NOMO-1 treated with dmso at 0.1 percent for 144 hours (cell line): ENCODE results near the gene ZG16.
"Not testable (repeated sequence)": the region's sequence is repeated elsewhere in the genome, so short reads cannot be mapped to it uniquely, and the experiment has no call there.

ENCODE experiments used
- DNase-seq: peaks from one replicate; lab custom pipeline; 2025; ENCODE audit not compliant: unreplicated experiment; lab: John Stamatoyannopoulos, UW

The ZG16 gene, protein sequence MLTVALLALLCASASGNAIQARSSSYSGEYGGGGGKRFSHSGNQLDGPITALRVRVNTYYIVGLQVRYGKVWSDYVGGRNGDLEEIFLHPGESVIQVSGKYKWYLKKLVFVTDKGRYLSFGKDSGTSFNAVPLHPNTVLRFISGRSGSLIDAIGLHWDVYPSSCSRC

DNA sequence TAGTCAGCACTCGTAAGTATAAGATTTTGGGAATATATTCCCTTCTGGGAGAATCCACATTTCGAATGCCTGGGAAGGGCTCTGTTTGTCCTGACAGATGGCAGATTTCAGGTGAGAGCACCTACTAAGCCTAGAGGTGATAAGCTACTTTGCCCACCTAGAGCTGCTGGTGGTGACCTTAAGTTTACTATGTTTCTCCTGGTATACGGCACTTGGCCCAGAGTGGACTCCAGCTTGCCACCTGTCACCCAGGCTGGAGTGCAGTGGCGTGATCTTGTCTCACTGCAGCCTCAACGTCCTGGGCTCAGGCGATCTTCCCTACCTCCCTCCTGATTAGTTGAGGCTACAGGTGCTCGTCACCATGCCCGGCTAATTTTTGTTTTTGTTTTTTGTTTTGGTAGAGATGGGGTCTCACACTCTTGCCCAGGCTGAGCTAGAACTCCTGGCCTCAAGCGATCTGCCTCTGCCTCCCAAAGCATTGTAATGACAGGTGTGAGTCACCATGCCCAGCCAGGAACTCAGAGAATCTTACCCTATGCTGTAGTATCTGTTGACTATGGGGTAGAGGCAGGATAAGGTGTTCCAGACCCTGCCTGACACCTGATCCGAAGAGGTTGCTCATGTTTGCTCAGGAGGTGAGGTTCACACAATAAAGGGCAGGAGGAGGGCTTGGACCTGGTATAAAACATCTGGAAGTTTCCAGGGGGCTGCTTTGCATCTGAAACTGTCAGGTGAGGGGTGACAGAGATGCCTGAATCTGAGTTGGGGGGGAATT is at the start of gene ZG16:
ZG16 (plus strand) TSS at position 681 of the 775 bp plus-strand sequence. CDS start 1,011 bp downstream, outside the sequence.
- no peak for DNase-seq

DNA sequence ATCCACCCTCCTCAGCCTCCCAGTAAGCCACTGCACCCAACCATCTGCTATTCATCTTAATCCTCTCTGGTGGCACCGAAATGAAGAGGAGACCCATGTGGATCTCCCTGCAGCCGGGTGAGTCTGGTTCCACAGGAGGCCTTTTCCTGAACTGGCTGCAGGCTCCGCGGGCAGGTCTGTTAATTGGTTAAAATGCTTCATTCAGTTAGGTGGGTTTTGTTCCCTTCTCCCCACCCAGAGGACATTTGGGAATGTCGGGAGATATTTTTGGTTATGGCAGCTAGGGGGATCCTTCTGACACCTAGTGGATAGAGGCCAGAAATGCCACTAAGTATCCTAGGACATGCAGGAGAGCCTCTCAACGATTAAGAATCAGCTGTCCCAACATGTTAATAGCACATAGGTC is 48.9 kb upstream of the ZG16 start:
- DNase-seq = no peak

DNA sequence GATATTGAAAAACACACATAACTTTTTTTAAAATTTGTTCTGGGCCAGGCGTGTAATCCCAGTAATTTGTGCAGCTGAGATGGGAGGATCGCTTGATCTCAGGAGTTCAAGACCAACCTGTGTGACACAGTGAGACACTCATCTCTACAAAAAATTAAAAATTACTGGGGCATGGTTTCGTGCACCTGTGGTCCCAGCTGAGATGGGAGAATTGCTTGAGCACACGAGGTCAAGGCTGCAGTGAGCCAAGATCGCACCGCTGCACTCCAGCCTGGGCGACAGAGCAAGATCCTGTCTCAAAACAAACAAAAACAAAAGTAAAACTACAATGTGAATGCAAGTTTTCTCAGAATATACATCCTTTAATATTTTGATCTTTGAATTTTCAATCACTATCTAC is 47.4 kb upstream of the ZG16 start:
- DNase-seq = no peak

DNA sequence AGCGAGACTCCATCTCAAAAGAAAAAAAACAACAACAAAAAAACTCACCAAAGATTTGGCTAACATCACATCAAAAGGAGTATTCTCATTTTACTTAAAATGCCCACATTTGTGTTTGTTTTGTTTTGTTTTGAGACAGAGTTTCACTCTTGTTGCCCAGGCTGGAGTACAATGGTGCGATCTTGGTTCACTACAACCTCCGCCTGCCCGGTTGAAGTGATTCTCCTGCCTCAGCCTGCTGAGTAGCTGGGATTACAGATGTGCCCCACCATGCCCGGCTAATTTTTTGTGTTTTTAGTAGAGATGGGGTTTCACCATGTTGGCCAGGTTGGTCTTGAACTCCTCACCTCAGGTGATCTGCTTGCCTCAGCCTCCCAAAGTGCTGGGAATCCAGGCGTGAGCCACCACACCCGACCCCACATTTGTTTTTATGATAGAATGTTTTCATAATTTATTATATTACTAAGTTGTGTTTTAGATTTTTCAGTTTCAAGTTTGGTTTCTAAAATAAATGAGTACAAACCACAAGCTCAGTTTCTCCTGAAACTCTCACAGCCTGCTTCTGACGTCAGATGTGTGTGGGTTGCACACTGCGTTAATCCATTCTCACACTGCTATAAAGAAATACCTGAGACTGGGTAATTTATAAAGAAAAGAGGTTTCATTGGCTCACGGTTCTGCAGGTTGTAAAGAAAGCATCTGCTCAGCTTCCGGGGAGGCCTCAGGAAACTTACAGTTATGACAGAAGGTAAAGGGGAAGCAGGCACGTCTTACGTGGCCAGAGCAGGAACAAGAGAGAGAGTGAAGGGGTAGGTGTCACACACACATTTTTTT is 46.1 kb upstream of the ZG16 start:
- DNase-seq = not testable (repeated sequence)

DNA sequence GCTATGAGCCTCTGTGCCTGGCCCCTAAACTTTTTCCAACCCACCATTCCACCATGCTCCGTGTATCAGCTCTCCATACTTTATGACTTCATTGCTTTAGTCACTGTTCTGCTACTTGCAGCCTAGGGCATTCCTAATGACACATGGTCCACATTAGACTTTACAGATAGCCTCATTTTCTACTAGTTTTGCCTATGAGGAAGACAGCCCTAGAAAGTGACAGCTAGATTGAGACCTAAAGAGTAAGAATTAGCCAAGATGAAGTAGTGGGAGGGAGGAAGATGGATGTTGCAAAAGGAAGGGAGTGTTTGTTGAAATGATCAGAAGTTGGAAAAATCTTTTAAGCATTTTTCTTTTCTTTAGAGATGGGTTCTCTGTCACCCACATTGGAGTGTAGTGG is 43.3 kb upstream of the ZG16 start:
- DNase-seq = no peak

DNA sequence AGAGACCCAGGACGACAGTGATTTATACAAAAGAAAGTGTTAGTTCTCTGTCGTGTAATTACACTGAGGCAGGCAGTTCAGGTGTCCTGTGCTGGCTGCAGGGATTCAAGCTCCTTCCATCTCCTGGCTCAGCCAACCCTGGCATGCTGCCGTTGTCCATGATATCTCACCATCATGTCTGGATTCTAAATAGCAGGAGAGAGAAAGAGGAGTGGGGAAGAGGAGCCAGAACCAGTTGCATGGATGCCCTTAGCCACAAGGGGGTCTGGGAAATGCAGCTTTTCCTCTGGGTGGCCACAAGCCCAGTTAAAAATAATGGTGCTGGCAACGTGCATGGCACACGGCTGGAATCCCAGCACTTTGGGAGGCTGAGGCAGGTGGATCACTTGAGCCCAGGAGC is 41.9 kb upstream of the ZG16 start:
- no peak for DNase-seq

DNA sequence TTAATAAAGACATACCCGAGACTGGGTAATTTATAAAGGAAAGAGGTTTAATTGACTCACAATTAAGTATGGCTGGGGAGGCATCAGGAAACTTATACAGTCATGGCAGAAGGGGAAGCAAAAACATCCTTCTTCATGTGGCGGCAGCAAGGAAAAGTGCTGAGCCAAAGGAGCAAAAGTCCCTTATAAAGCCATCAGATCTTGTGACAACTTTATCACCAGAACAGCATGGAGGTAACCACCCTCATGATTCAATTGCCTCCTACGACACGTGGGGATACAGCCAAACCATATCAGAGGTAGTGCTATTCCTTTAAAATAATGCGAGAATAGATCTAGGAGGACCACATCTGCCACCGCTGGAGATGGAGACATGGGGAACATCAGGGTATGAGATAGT is 41.3 kb upstream of the ZG16 start:
- no peak for DNase-seq

DNA sequence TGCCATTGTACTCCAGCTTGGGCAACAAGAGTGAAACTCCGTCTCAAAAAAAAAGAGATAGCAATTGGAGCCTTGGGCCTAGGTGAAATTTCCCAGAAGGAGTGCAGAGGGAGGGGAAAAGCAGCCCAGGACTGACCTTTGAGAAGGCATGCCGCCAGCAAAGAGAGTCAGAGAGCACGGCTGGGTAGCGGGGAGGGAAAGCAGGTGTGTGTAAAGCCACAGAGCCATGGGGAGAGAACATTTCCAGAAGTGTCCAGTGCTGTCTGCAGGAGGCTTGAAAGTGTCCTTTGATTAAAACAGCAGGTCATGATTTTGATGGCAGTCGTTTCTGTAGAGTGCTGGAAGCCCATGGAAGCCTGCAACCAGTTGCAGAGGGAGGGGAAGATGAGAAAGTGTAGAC is 40.3 kb upstream of the ZG16 start:
- no peak for DNase-seq

DNA sequence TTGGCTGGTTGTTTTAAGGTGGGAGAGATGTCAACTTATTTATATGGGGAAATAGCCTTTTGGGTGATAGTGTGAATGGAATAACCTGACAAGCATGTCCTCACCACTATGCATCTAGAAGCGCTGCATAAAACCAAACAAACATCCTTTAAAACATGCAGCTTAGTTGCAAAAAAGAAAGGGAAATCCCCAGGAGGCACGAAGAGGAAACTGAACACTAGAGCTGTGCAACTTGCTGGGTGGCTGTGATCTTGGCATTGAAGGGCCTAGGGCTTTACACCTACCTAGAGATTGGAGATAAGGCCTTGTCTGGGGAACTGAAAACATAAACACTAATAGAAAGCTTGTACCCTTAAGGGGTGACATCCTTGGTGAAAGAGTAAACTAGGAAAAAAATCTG is 39.5 kb upstream of the ZG16 start:
- no peak for DNase-seq

DNA sequence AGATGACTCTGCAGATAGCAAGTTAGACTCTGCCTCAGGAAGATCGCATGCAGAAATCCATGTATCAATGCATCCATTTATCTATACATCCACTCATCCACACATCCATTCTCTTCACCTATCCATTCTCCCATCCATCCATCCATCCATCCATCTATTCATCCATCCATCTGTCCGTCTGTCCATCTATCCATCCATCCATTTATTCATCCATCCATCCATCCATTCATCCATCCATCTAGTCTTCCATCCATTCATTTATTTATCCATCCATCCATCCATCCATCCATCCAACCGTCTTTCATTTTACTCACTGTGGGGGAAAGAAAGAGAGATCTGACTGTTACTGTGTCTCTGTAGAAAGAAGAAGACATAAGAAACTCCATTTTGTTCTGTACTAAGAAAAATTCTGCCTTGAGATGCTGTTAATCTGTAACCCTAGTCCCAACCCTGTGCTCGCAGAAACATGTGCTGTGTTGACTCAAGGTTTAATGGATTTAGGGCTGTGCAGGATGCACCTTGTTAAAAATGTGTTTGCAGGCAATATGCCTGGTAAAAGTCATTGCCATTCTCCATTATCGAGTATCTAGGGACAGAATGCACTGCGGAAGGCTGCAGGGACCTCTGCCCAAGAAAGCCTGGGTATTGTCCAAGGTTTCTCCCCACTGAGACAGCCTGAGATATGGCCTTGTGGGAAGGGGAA is 38.0 kb upstream of the ZG16 start:
- DNase-seq = not testable (repeated sequence)

DNA sequence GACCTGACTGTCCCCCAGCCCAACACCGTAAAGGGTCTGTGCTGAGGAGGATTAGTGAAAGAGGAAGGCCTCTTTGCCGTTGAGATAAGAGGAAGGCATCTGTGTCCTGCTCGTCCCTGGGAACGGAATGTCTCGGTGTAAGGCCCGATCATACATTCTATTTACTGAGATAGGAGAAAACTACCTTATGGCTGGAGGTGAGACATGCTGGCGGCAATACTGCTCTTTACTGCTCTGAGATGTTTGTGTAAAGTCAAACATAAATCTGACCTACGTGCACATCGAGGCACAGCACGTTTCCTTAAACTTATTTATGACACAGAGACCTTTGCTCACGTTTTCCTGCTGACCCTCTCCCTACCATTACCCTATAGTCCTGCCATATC is 37.4 kb upstream of the ZG16 start:
- not testable (repeated sequence) for DNase-seq

DNA sequence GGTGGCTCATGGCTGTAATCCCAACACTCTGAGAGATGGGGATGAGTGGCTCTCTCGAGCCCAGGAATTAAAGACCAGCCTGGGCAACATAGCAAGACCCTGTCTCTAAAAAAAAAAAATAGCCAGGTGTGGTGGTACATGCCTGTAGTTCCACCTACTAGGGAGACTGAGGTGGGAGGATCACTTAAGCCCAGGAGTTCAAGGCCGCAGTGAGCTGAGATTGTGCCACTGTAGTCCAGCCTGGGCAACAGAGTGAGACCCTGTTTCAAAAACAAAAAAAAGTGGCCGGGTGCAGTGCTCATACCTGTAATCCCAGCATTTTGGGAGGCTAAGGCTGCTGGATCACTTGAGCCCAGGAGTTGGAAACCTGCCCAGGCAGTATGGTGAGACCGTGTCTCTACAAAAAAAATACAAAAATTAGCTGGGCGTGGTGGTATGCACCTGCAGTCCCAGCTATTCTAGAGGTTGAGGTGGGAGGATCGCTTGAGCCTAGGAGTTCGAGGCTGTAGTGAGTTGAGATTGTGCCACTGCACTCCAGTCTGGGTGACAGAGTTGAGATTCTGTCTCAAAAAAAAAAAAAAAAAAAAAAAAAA is 35.3 kb upstream of the ZG16 start:
- DNase-seq = no peak

DNA sequence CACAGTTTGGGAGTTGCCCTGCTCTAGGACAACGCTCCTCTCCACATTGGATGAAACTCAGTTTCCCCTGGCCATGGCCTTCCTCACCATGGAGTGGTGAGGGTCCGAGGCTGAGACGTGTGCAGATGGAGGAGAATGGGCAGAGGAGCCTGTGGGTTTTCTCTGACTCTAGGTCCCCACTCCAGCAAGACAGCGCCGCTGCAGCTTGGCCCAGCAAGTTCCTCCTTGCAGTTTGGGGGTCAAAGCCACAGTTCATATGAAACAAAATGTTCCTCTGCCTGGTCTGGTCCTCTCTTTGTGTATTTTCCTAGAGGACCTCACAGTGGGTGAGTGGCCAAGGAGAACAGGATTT is 34.6 kb upstream of the ZG16 start:
- DNase-seq = no peak

DNA sequence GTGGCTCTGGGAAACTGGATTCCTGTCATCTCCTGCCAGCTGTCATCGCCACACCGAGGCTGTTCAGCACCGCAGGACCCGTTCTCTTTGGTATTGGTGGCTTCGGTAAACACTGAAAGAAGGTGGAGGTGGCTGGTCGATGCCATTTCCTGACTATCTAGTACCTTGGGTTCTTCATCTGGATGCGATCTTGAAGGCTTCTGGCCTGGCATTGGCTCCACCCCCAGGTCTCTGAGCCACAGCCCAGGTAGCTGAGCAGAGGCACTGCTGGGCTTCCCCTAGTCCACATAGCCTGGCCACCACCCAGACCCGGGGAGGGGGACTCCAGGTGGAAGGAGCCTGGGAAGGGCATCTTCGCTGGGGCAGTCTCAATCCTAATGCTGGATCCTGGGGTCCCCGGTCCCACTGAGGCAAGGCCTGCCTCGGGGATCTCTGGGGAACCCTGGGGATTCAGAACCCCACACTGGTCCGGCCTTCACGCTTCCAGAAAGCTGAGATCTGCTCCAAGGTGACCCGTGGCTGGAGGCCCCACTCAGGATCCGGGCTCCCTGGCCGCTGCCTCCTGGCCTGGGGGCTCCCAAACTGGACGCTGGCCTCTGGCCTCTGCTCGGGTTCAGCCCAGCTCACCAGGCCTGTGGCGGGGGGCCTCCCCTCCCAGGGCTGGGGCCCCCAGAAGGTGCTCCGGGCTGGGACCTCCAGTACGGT is 34.1 kb upstream of the ZG16 start:
- no peak for DNase-seq

DNA sequence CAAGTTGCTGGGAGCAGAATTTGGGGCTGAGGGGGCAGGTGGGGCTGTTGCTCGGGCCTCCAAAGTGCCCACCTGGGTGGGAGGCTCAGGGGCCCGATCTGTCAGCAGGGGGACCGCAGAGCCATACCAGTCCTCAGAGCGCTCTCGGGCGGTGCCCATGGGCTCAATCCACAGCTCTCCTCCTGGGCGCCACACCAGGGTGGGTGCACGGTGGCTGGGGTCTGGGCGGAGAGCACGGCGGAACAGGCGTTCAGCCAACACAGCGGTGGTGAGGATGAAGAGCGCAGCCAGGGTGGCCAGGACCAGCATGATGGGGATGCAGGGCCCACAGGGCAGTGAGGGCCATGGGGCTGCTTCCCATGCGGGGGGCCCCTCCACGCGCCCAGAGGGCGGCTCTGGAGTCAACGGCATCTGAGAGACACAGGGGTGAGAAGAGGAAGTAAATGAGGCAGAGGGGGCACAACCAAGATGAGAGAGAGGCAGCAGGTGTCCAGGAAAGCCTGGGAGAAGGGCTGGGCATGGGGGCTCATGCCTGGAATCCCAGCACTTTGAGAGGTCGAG is 33.4 kb upstream of the ZG16 start:
- no peak for DNase-seq

DNA sequence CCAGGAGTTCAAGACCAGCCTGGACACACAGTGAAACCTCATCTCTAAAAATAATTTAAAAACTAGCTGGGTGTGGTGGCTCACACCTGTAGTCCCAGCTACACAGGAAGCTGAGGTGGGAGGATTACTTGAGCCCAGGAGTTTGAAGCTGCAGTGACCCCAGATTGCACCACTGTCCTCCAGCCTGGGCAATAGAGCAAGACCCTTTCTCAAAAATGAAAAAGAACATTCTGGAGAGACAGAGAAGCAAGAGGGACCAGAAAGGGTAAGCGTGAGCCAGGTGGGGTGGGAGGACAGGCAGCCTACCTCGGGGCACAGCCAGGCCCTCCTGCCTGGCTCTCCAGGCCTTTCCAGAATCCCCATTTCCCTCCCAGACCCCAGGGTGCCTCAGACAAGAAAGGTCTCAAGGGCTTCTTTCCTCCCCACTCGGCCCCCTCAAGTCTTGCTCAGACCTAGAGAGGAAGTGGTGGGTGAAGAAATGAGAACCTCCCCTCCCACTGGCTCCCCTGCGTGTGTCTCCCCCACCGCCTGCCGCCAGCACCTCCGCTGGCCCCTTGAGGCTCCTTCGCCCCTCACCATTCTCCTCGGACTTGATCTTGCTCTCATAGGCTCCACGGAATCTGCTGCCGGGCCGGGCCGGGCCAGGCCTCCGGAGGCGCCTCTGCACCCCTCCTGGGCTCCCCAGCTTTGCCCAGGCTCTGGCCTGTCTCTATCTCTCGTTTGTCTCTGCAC is 32.8 kb upstream of the ZG16 start:
- DNase-seq = peak; percentile 81

DNA sequence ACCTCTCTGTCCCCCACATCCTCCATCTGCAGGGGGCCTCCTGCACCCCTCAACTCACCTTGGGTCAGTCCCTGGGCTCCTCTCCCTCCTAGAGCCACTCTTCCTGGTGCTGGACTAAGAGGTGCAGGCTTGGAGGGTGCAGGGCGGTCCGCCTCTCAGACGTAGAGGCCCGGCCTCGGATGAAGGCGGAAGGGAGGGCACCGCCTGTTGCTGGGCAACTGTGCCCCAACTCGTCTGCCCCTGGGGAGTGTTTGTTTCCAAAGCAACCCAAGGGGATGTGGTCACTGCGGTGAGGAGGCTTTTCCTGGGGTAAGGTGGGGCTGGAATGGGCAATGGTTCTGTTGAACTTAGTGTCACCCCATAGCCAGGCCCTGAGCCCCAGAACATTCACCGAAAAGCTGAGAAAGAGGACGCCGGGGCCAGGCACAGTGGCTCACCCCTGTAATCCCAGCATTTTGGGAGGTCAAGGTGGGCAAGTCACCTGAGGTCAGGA is 32.2 kb upstream of the ZG16 start, which contains the start of gene C16orf54:
C16orf54 (minus strand) TSS at position 138 of the 493 bp plus-strand sequence. CDS start 1,039 bp downstream, outside the sequence.
- DNase-seq = peak; percentile 96

DNA sequence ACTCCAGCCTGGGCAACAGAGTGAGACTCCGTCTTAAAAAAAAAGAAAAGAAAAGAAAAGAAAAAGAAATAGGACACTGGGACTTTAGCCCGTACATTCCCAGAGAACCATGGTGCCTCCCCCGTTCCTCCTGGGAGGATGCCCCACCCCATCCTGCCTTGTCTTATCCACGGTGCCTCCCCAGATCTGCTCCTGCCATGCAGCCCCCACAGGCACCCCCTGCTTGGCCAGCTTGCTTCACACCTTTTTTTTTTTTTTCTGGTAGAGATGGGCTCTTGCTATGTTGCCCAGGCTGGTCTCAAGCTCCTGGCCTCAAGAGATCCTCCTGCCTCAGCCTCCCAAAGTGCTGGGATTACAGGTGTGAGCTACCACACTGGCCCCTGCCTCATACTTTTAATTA is 31.5 kb upstream of the ZG16 start:
- DNase-seq = not testable (repeated sequence)
